HG03039 (cell line): ENCODE results near the gene RTEL1.
"Not testable (repeated sequence)": the region's sequence is repeated elsewhere in the genome, so short reads cannot be mapped to it uniquely, and the experiment has no call there.

Experiments used
- ATAC-seq: cut with Tn5 transposase; IDR thresholded peaks from one replicate; pipeline ENCODE4 v1.9.1; 2021; ENCODE audit warnings: mild to moderate bottlenecking, moderate library complexity; ENCODE audit not compliant: unreplicated experiment

The RTEL1 gene

DNA sequence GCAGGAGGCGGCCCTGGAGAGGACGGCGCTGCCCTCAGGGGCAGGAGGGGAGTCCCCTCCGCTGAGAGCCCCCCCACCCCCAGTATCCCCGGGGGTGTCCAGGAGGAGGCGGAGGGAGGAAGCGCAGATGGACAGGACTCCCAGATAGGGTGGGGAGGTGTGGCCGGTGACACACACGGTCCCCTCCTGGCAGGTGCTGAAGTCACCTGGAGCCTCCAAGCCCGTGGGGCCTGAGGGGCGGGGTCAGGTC is 6.2 kb upstream of the RTEL1 start:
- no peak for ATAC-seq

DNA sequence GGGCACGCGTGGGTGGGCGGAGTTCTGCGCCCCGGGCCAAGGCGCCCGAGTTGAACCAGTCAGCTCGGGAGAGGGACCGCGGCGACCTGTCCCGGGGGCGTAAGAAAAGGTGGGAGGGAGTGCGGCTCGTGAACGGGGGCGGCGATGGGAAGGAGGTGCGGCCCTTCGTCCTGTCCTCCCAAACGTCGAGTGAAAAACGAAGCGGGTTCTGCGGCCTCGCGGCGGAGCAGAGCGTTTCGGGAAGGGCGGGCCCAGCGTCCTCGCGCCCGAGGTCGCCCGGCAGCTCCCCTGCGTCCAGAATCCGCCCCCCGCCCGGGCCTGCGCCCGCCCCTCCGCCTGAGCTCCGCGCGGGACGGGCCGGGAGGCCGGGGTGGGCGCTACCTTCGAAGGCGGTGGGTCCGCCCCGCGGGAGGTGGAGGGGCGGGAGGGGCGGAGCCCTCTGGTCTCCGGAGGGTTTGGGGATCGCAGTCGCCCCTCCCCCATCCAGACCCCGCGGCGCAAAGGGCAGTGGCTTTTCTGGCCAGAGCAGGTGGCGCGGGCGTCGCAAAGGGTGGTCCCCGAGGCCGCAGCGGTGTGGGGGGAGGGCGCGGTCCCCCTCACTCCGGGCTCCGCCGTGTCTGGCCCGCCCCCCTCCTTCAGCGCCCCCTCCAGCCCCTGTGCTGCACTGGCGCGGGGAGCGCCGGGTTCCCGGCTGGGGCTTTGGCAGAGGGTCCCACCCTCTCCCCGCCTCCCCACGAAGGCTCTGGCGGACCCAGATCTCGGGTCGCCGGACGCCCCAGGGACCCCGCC is 5.7 kb upstream of the RTEL1 start:
- no peak for ATAC-seq

DNA sequence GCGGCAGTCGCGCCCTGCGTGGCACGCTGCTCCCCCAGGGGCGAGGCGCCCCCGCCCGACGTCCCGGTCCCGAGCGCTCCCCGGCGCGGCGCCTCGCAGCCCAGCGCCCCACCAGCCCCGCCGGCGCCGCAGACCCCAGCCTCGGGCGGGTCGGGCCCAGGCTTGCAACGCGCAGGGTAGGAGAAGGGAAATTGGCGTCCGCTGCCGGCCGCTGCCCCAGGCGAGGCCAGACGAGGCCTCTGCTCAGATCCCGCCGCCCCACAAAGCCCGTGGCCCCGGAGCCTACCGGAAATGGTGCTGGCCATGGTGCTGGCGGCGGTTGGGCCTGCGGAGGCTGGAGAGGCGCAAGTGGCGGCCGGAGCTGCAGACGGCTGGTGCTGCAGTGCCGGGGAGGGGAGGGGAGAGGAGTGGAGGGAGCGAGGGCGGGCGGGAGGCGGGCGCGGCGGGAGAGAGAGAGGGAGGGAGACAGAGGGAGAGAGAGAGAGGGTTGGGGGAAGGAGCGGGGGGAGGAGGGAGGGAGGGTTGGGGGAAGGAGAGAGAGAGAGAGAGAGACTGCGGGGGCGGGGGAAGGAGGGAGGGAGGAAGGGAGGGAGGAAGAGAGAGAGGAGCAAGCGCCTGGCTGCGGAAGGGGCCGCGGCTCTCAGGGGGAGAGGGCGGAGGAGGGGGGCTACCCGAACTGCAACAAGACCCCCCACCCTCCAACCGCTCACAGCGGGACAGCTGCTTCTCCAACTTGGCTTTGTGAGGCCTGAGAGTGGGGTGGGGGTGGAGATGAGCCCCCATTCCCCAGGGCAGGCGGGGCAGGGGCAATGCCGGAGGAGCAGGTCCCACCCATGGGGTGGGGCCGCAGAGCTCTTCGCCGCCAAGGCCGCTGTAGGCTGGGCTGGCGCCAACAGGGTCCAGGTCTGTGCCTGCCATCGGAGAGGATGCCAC is 4.8 kb upstream of the RTEL1 start, which contains the start of gene STMN3:
Gene STMN3 (minus strand): TSS at position 384 of the 933 bp plus-strand sequence. CDS start 79 bp downstream, at position 305.
- ATAC-seq, result no peak

DNA sequence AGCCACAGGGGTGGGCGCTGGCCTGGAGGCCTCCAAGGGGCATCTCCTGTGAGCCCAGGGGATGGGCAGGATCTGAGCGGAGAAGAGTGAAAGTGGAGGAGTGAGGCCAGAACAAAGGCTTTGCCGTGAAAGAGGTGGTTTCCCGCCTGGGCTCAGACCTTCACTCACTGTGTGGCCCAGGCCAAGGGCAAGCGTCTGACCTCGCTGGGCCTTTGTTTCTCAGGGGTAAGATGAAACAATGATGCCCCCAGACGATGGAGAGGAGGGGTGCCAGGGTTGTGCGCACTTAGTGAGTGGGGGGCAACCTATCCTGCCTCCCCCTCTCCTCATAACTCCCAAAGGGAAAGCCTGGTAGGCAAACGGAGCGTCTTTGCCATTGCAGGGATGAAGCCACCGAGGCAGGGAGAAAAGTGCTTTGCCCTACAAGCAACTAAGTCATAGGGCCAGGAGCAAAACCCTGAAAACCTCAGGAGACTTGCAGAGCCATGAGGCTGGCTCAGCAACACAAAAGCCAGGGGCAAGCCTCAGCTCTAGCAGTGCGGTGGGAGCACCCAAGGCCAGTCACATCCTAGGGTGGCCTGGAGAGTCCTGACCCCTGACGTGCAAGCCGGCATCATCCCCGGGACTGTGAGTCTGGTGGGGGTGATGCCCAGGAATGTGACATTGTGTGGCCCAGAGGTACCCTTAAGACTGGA is 4.0 kb upstream of the RTEL1 start:
- ATAC-seq, result no peak

DNA sequence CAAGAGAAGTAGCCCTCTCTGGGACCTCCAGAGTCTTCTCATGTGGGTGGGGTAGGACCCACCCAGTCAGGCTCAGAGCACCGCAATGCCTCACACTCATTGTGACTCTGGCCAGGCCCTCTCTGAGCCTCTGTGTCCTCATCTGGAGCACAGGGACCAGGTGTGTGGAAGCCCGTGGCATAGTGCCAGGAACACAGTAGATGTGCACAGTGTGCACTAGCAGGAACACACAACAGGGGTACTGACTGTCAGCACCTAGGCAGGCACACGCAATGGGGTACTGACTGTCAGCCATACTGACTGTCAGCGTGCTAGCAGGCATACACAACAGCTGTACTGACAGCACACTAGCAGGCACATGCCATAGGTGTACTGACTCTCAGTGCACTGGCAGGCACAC is 2.9 kb upstream of the RTEL1 start:
- ATAC-seq, result no peak

DNA sequence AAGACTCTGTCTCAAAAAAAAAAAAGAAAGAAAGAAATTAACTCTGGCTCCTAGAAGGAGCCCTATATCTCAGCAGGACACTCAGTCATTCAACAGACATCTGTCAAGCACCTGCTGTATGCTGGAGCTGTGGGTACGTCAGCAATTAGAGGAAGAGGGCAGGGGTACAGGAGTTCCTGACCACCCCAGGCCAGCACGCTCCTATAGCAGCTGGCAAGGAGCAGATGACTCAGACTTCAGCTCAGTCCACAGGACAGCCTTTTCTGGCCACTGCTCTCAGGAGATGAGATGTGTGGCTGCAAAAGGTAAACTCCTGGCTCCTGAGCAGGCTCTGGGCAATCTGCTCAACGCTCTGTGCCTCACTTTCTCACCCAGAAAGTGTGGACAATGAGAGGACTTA is 1.7 kb upstream of the RTEL1 start:
- no peak for ATAC-seq

DNA sequence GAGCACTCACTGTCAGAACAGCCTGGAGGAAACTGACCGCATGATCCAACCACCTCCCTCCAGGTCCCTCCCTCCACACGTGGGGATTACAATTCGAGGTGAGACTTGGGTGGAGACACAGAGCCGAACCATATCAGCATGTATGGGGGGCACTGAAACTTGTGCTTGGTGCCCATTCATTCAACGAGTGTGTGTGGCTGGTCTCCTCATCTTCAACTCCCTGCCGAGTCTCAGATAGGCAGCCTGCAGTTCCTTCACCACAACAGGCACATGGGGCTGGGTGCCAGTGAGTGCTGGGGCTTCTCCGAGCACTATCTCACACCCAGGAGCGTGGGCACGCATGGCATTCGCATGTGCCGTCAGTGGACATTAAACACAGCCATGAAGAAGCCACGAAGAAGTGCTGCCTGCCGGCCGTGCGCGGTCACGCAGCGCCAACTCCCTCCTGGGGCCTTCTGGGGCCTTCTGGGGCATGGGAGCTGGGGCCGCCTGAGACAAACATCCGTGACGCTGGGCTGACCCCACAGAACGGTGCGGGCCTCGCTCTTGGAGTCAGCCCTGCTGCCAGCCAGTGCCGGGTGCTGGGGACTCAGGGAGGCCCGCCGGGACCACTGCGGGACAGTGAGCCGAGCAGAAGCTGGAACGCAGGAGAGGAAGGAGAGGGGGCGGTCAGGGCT is 714 bp upstream of the RTEL1 start:
- no peak for ATAC-seq

DNA sequence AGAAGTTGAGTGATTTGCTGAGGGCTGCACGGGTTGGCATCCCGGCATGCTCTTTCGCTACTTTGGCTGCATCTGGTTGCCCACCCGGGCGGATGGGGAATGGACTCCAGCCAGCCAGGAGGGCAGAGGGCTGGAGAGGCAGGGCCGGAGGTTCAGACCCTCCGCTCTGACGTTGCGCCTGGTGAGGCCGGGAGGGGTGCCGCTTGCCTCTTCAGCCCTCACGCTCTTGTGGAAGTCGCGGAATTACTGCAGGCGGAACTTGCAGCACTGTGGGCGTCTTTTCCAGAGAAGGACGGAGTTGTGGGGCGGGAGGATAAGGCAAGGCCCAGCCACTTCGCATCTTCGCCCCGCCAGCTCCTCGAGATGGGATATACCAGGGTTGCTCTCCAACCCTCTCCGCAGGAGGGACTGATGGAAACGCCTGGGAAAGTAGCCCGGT is 656 bp downstream of the RTEL1 start:
- ATAC-seq, result no peak

DNA sequence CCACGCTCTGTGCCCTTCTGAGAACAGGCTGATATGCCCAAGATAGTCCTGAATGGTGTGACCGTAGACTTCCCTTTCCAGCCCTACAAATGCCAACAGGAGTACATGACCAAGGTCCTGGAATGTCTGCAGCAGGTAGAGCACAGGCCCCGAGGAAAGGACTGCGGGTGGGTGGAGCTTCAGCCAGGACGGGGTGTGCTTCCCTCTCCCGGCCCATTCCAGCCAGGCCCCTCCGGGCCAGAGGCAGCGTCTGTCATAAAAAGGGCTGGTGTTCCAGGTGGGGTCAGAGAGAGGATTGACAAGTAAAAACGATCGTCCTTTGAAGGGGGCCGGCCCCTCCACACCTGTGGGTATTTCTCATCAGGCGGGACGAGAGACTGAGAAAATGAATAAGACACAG is 1.3 kb downstream of the RTEL1 start:
- ATAC-seq, result no peak

DNA sequence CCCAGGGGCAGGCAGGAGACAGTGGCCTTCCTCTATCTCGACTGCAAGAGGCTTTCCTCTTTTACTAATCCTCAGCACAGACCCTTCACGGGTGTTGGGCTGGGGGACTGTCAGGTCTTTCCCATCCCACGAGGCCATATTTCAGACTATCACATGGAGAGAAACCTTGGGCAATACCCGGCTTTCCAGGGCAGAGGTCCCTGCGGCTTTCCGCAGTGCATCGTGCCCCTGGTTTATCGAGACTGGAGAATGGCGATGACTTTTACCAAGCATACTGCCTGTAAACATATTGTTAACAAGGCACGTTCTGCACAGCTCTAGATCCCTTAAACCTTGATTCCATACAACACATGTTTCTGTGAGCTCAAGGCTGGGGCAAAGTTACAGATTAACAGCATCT is 2.1 kb downstream of the RTEL1 start:
- ATAC-seq, result not testable (repeated sequence)

DNA sequence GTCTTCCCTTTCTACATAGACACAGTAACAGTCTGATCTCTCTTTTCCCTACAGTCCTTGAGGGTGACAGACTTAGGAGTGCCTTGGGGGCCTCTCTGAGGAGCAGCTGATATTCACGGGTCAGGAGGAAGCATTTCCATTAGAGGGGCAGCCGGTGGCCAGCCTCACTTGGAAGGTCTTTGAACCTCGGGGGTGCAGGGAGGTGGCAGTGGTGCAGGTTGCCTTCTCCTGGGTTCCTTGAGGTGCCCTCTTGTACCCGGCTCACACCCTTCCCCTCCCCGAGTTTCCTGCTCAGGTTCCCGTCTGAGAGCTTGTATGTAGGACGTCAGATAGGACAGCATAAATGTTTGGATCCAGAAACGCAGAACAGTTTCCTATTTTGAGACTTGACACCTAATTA is 2.5 kb downstream of the RTEL1 start:
- ATAC-seq, result no peak

DNA sequence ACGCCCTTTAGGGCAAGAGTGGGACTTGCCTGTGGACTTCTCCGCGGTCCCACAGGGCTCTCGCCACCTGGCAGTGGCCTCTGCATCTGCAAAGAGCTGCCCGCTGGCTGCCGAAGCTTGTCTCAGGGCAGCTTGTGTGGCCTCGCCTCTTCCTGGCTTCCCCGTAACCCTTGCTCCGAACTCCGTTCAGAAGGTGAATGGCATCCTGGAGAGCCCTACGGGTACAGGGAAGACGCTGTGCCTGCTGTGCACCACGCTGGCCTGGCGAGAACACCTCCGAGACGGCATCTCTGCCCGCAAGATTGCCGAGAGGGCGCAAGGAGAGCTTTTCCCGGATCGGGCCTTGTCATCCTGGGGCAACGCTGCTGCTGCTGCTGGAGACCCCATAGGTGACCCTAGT is 3.0 kb downstream of the RTEL1 start:
- ATAC-seq, result no peak

DNA sequence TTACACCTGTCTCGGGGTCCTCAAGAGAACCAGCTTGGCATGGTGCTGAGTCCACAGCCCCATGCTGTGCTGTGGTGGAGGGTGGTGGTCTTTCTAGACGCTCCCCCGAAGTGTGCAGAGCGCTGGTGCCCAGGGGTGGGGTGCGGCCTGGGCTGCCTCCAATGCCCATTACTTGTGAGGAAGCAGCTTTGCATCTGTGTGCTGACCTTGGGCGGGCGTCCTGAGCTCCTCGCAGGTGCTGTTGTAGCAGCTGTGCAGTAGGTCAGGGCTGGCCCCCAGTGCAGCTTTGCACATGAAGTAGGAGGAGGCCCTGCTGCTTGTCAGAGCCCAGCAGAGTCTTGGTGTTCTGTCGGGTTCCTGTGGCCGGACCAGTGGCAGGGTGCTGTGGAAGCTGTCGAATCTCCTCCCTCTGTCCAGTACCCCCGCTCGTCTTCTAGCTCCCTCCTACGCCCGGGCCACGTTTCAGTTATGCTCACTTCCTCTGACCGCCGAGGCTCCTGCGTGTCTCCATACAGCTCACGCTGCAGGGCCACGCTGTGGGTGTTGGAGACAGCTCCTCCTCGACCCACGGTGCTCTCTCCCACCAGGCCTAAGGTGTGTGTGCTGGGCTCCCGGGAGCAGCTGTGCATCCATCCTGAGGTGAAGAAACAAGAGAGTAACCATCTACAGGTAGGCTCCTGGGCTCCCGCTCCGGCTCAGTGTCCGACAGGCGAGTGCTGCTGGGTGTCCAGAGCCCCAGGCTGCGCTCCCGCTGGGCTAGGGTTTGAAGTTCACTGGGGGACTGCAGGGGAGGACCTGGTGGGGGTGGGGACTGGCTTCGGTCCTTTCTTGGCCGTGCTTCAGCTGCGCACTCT is 4.1 kb downstream of the RTEL1 start:
- ATAC-seq, result no peak

DNA sequence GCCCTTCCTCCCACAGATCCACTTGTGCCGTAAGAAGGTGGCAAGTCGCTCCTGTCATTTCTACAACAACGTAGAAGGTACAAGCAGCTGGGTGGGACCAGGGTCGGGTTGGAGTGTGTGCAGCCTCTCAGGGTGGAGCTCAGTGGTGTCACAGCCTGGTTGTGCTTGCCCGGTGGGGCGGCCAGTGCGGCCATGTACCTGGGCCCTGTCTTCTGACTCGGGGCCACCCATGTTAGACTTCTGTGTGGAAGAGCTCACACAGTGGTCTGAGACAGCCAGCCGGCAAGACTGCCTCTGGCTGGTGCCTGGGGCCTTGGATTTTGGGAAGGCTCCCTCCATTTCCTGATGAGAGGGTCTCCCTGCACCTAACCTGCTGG is 4.7 kb downstream of the RTEL1 start:
- ATAC-seq, result no peak

DNA sequence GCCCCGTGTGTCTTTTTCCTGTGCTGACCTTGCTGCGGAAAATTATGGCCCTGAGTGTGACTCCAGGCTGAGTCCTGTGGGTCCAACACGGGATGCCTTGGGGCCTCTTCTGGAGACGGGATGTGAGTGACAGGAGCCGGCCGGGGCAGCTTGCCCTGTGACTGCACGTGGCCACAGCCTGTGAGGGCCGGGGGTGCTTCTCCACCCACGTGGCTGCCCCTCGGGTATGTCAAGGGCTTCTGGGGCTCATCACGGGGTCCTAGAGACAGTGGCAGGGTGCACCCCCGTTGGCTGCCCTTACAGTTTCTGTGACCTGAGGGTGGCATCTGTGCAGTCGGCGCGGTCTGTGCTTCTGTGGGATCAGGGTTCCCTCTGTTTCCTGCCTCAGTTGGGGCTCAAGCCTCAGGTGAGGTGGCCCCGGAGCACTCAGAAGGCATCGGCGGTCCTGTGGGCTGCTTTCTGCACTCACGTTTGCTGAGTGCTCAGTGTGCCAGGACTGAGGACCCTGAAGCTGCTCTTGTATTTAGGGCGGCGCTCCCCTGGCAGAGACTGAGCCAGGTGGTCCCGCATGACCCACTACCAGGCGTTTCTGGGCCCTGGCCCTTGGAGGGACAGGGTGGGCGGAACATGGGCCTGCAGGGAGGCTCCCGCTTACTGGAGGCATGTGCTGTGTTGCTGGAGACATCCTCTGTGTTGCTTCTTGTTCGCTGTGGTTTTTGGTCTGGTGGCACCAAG is 5.4 kb downstream of the RTEL1 start:
- no peak for ATAC-seq

DNA sequence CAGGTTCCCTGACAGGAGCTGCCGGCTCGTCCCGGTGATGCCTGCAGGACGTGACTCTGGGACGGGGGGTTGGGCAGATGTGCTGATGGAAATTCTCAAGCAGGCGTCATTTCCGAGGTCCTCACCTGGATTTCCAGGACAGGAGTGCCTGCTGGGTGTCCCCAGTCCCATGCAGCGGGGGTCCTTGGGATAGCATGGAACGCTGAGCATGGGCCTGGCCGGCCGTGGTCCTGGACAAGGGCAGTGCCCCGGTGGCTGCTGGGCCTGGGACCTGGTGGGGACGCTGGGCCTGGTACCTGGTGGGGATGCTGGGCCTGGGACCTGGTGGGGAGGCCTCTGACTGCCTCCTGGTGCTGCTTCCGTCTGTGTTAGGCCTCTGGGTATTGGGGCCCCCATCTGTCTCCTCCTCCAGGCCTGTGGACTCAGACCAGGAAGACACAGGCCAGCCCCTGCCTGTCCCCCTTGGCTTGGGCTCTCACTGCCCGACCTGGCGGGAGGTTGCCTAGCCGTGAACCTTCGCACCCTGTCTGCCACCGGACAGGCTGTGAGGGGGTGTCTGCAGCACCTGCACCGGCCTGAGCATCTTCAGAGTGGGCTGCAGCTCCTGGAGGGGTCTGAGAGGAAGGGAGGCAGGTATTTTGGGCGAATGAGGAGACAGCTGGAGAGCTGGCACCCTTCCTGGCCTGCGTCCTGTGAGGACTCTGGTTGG is 6.2 kb downstream of the RTEL1 start:
- ATAC-seq, result no peak

DNA sequence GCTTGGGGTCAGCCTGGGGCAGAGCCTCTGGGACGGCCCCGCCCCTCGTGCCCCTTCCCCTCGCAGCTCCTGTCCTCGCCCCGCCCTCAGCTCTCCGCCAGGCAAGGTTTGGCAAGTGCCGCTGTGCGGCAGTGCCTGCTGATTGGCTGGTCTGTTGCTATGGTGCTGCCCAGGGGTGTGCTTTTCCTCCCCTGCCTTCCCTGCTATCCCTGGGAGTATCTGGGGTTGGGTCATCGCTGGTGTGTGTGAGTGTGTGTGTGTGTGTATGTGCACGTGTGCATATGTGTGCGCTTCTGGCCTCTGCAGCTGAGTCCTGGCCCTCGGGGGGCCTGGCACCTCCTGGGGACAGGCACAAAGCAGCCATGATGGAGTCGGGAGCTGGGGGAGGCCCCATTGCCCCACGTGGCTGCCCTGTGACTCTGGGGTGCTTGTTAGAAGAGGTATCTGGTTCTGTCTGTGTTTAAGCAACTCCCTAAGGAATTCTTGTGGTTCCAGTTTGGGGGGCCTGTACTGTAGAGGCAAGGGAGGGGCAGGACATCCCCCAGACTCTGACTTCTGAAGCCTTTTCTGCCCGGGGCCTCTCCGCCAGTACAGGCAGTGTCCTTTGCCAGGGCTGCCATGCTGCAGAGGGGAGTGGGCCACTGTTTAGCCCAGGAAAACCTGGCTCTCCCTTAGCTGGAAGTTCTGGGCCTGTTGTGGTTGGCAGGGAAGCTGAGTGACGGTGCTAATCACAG is 6.9 kb downstream of the RTEL1 start:
- no peak for ATAC-seq

DNA sequence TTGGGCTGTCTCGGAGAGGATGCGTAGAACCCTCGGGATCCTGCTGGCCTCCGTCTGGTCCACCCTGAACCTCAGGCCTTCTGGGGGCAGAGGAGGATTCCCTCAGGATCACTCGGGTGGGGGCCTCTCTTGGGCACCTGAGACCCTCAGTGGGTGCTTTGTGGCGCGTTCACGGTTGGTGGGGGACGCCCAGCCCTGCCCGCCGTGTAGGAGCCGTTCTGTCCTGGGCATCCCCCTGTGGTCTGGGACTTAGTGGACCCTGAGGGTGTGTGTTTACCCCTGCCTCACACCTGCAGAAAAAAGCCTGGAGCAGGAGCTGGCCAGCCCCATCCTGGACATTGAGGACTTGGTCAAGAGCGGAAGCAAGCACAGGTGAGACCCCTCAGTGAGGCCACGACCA is 7.6 kb downstream of the RTEL1 start:
- ATAC-seq, result no peak
